GM08714 (cell line): ENCODE measurements around the gene CDC42BPG.

ENCODE experiments used
- H3K4me3 ChIP-seq: fragments of 200-500 bp; sonication (Bioruptor generic); 2 replicates; pipeline ENCODE4 v1.5.1; 2014; ENCODE audit warnings: mild to moderate bottlenecking, low read length, inconsistent platforms
- ZNF274 ChIP-seq: IDR thresholded peaks from 2 replicates; pipeline ENCODE4 v1.6.1; 2012; ENCODE audit warnings: mild to moderate bottlenecking, low read depth, low read length

CDC42BPG gene

DNA sequence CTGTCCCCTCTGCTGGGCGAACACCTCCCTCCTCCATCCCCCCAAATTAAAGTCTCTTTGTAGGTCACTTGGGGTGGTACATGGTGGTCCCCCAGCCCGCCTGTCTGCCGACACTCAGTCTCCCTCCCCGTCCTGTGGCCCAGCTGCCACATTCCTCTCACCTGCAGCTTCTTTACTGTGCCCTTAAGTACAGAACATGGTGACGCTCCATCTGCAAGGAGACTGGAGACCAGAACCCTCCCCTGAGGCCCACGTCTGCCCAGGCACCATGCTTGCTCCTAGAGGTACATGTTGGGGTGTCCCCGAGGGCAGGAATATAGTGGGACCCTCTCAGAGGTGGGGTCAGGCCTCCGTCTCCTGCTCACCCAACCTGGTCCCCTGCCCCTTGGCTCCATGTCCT lies 39.6 kb upstream of the CDC42BPG start:
- no peak for TF ChIP-seq ZNF274
- H3K4me3 ChIP-seq: no peak overlapping the region

DNA sequence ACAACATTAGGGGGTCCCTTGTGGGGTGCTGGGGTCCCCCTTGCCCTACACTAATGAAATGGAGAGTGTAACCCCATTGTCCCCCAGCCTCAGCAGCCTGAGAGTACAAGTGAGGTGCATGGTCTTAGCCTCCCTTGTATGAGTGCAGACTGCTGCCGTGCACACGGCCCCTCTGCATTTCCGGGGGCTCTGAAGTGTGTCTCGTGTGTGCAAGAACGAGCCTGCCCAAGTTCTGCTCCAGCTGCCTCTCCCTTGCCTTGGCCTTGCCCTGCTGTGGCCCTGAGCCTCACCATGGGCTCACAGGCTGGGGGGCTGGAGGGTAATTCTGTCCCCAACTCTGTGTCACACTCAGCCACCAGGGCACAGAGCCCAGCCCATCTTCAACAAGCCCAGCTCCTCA lies 39.1 kb upstream of the CDC42BPG start:
- no peak for TF ChIP-seq ZNF274
- H3K4me3 ChIP-seq: no peak overlapping the region

DNA sequence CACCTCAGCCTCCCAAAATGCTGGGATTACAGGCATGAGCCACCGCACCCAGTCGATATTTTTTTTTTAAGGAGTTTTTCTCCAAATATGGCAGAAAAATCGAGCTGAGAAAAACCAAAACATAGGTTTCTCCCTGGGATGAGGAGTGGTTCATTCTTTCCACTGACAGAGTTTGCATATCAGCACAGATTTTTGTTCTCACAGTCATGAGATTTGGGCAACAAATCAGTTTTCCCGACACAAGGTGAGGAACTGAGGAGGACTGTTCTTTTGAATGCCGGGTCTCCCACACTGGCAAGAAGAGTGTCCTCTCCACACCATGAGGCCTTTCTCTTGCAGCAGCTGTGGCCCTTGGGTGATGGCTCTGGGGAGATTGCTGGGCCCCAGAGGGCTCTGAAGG lies 37.8 kb upstream of the CDC42BPG start:
- no peak overlapping the region for H3K4me3 ChIP-seq
- TF ChIP-seq ZNF274: no peak

DNA sequence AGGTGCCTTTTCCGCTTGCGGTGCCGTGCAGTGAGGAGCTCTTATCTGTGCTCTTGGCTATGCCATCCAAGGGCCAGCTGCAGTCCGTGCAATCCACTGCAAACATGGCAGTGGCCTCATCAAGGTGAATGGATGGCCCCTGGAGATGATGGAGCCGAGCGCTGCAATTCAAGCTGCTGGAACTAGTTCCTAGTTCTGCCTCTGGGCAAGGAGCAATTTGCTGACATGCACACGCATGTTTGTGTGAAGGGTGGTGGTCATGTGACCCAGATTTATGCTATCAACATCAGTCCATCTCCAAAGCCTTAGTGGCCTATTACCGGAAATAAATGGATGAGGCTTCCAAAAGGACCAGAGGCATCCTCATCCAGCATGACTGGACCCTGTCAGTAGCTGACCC lies 37.0 kb upstream of the CDC42BPG start:
- no peak overlapping the region for H3K4me3 ChIP-seq
- TF ChIP-seq ZNF274: no peak

DNA sequence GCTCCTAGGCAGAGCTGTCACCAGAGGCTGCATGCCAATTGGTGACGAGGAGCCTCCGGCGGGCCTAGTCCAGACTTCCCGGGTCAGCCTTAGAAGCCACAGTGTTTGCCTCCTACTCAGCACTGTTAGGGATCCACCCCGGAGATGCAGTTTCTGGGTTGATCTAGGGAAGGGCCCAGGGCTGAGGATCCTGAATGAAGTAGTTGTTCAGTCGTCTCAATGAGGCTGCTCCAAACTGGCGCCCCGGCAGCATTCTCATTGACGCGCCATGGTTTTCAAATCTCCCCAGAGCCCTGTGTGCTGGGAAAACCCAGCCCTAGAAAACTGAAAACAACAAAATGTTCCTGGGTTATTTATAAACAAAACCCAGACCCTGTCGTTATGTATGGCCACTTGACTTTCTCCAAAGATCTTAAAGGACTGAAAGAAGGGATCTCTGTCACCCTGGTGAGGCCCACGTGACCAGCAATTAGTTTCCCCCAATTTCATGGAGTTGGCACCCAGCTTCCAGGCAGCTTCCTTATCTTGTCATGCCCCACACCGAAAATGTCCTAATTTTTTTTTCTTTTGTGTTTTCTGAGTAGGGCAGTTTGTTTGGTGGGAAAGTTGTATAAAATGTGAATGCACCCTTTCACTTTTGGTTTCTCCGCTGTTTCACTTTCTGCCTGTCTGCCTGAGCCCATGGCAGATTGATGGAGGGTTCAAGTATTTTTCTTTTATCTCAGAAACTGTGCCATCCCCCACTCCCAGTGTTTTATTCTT lies 36.0 kb upstream of the CDC42BPG start:
- H3K4me3 ChIP-seq: peak overlapping the region; percentile 38; the same call in 1 of the 2 replicates
- no peak for TF ChIP-seq ZNF274

DNA sequence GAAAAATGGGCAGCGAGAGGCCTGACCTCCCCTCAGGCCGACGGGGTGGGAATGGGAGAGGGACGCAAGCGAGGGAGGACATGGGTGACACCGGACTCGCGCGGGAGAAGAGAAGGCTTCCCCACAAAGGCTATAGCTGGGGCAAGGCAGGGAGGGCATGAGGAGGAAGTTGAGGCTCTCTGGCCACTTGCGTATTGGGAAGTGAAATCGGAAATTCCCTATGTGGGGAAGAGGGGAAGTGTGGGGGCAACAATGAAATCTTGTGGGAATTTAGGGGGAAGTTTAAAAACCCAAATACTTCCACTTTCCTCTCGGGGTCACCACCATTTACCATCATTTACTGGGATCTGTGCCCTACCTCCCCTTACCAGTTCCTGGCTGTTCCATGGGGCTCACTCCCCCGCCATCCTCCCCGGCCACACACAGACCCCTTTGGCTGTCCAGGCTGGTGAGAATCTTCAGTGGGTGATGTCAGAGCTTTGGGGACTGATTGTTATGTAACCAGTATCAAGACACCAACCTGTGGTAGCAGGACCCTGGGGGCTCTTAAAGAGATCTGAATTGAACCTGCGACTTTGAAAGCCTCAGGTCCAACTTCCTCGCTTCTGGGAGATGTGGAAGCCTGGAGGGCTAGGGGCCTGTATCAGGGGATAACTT lies 34.9 kb upstream of the CDC42BPG start:
- no peak for TF ChIP-seq ZNF274
- H3K4me3 ChIP-seq: peak overlapping the region; percentile 81

DNA sequence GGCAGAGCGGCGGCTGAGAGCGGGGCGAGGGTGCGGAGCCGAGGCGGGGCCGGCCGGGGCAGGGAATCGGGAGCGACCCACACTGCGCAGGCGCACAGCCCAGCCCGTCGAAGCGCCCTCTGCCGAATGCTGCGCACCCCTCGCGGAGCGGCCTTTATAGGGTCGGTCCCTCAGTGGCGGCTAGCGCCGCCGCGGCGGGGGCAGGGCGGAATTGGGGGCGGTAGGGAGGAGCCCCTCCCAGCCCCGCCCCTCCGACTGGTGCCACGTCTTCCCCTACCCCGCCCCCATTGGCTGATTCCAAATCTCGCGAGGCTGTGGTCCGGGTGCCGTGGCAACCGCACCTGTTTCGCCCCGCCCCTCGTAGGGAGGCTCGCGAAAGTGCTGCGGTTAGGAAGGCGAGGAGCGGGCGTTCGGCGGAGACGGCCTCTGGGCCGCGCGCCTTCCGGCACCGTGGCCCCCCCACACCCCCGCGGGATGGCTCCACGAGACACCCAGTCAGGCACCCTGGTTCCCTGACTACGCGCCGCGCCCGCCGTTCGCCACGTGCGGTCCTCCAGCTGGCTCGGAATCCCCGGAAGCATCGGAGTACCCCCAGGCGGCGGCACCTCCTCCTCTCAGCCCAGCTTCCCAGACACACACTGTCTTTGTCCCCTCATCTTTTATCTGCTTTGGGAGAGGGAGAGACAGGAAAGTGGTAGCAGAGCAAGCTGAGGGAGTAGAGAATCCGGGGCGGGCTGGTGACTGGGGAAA lies 34.2 kb upstream of the CDC42BPG start, which contains the start of gene EHD1:
Gene EHD1 (minus strand): TSS at position 128 of the 750 bp plus-strand sequence. CDS start 157 bp downstream, outside the sequence.
- no peak for TF ChIP-seq ZNF274
- peak within 1 kb of the TSS; percentile 81 for H3K4me3 ChIP-seq

DNA sequence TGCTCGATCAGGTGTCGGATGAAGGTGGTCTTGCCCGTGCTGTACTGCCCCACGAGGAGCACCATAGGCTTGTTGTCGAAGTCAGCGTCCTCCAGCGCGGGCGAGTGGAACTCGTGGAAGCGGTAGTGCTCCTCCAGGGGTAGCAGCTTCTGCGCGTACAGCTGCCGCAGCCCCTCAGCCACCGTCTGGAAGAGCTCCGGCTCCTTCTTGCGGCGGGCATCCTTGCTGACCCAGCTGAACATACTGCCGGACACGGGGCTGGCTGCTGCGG lies 33.7 kb upstream of the CDC42BPG start:
- no peak for TF ChIP-seq ZNF274
- H3K4me3 ChIP-seq: peak overlapping the region; percentile 78

DNA sequence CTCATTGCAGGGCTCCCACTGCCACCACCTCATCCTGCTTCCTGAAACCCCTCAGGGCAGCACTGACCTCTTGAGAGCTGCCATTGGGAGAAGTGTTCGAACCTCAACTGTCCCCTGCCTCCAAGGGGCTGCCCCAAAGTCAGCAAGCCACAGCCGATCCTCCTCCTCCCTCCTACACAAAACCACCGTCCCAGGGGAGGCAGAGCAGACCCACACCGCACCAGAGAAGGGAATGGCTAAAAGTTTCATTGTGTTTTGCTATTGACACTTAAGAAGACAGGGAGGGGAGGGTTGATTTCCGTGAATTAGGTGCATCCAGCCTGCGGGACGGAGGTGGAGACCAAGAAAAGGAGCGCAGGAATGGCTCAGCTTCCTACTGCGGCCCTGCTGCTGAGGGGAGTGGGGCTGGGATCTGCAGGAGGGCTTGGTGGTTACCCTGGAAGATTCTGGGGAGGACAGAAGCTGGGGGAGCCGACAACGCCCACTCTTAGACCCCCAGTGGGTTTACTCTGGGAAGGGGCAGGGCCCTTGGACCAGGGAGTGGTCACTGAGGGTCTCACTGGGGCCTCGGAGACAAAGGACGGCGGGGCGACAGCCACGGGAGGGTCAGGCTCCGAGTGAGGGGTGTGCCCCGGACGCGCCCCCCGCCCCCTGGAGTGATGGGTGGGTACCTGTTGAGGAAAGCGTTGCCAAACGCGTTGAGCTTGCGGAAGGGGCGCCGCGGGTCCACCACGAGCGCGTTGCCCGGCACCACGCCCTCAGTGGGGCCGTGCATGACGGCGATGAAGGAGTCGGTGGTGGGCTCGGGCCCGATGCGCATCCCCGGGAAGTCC lies 33.2 kb upstream of the CDC42BPG start:
- H3K4me3 ChIP-seq: peak overlapping the region; percentile 78
- TF ChIP-seq ZNF274: no peak

DNA sequence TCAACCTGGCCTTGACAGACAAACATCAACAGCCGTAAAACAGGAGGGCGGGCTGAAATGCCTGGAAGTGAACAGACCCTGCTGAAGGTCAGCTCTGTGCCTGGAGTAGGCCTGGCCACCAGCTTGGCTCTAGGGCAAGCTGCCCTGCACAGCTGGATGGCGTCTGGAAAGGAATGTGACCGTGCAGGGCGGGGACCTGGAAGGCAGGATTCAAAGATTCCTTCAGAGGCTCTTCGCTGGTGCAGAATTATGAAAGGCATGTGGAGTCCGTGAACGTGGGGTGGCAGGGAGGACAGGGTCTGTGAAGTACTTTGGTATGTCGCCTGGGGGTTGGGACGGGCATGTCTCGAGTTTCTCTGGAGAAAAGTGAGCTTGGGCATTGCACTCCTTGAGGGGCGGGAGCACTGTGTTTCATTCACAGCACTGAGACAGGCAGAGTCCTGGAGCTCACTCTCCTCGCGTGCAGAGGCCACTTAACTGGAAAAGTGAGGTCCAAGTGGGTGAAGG lies 32.4 kb upstream of the CDC42BPG start:
- TF ChIP-seq ZNF274: no peak

DNA sequence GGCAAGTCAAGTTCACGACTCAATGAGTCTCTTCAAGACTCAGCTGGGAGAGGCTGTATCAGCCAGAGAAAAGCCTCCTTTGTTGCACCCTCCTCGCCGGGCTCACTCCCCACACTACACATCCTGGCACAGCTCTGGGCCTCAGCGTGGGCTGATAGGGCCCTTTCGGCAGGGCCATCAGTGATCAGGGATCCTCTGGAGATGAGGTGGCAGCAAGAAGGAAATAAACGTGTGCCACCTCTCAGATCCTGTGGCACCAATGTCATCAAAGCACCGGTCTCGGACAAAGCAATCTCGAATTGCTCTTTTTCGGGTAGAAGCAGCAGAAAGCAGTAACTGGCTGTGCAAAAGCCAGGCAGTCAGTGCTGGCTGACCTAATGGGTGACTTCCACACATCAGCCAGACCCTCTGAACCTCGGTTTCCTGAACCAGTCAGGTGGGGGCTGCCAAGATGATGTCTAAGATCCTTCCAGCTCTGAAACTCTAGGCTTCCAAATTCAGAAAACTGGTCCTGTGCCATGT lies 31.8 kb upstream of the CDC42BPG start:
- H3K4me3 ChIP-seq: peak overlapping the region; percentile 78; the same call in 1 of the 2 replicates
- TF ChIP-seq ZNF274: no peak

More for the DNA sequence above, 32.4 kb upstream of the CDC42BPG start:
- H3K4me3 ChIP-seq: peak overlapping the region; percentile 78; the same call in 1 of the 2 replicates

DNA sequence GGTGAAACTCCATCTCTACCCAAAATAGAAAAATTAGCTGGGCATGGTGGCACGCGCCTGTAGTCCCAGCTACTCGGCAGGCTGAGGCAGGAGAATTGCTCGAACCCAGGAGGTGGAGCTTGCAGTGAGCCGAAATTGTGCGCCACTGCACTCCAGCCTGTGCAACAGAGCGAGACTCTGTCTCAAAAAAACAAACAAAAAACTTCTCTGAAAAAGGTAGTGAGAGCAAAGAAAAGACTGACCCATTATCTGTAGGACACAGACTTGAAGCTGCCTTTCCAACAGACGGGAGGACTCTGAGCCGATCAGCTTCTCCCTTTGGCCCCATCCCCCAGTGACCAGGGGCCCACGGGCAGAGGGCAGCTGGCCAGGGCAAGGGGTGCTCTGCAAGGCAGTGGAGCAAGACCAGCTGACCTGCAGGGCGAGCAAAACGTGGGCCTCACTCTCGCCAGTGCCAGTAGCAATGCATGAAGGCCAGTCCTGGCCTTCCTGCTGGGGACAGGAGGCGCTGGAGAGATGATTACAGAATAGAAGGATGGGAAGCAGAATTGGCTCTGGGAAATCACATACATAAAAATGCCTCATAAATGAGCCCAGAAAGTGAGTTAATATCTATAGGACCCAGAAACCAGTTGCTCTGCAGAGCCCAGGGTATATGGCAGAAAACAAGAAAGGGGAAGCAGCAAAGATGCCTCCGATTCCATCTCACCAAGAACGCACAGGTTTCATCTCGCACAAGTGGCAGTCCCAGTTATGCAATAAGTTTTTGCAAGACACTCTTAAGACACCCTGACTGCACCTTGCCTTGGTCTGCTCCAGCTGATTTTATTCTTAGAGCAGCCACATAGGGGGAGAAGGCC lies 31.1 kb upstream of the CDC42BPG start:
- peak overlapping the region; percentile 78; the same call in 1 of the 2 replicates for H3K4me3 ChIP-seq
- no peak for TF ChIP-seq ZNF274
